SK-N-SH (cell line): ENCODE results near the gene MCM3AP.

Source experiments
- EP300 ChIP-seq, 2 experiments: IDR thresholded peaks; 2 replicates each; pipeline versions ENCODE4 v1.4.0 to v1.6.1; 2012; ENCODE audit warnings: borderline replicate concordance in 1 of 2, low read depth in 1 of 2, low read length in 1 of 2
- FOXM1 ChIP-seq: IDR thresholded peaks from 2 replicates; pipeline ENCODE4 v1.4.0; 2012; ENCODE audit warnings: low read depth, mild to moderate bottlenecking
- GATA2 ChIP-seq: sonication (generic); formaldehyde crosslinking; IDR thresholded peaks from 2 replicates; pipeline ENCODE4 v1.5.0; 2020; ENCODE audit warnings: mild to moderate bottlenecking, missing genetic modification reagents
- POLR2AphosphoS5 ChIP-seq: IDR thresholded peaks from 2 replicates; pipeline ENCODE4 v1.6.1; 2012; ENCODE audit warnings: low read depth, low read length
- RAD21 ChIP-seq: IDR thresholded peaks from 2 replicates; pipeline ENCODE4 v1.6.1; 2012; ENCODE audit warnings: mild to moderate bottlenecking, low read length
- RCOR1 ChIP-seq: fragments of 150-350 bp; IDR thresholded peaks from 2 replicates; pipeline ENCODE4 v1.6.1; 2017; ENCODE audit warnings: antibody characterized with exemption, low read length
- SIN3A ChIP-seq: IDR thresholded peaks from 2 replicates; pipeline ENCODE4 v1.6.1; 2012; ENCODE audit warnings: low read depth, mild to moderate bottlenecking, low read length, moderate library complexity, borderline replicate concordance
- TCF12 ChIP-seq: IDR thresholded peaks from 2 replicates; pipeline ENCODE4 v1.4.0; 2012
- YY1 ChIP-seq: IDR thresholded peaks from 2 replicates; pipeline ENCODE4 v1.4.0; 2012; ENCODE audit warnings: low read depth, mild to moderate bottlenecking
- TF ChIP-seq, protein P1 (sequence below): fragments of 200-600 bp; sonication (generic); IDR thresholded peaks from 2 replicates; pipeline ENCODE4 v1.6.1; 2017; ENCODE audit warnings: antibody characterized with exemption, mild to moderate bottlenecking, moderate library complexity
- TF ChIP-seq, protein P2 (sequence below): IDR thresholded peaks from 2 replicates; pipeline ENCODE4 v1.4.0; 2012; ENCODE audit warnings: low read depth
- TF ChIP-seq, protein P3 (sequence below): IDR thresholded peaks from 2 replicates; pipeline ENCODE4 v1.6.1; 2012; ENCODE audit warnings: mild to moderate bottlenecking, low read depth, low read length, moderate library complexity
- TF ChIP-seq, protein P4 (sequence below): fragments of 150-350 bp; IDR thresholded peaks from 2 replicates; pipeline ENCODE4 v1.6.1; 2017; ENCODE audit warnings: antibody characterized with exemption, low read length, low read depth, borderline replicate concordance

DNA sequence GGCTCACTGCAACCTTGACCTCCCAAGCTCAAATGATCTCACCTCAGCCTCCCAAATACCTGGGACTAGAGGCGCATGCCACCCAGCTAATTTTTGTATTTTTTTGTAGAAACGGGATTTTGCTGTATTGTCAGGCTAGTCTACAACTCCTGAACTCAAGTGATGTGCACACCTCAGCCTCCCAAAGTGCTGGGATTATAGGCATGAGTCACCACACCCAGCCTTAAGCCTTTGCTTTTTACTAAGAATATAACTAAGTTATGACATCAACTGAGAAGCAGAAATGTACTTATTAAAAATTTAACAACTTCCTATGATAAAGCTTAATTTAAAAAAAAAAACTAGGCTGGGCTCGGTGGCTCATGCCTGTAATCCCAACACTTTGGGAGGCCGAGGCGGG, 47.9 kb downstream of the MCM3AP start:
- TF ChIP-seq, protein P1, sequence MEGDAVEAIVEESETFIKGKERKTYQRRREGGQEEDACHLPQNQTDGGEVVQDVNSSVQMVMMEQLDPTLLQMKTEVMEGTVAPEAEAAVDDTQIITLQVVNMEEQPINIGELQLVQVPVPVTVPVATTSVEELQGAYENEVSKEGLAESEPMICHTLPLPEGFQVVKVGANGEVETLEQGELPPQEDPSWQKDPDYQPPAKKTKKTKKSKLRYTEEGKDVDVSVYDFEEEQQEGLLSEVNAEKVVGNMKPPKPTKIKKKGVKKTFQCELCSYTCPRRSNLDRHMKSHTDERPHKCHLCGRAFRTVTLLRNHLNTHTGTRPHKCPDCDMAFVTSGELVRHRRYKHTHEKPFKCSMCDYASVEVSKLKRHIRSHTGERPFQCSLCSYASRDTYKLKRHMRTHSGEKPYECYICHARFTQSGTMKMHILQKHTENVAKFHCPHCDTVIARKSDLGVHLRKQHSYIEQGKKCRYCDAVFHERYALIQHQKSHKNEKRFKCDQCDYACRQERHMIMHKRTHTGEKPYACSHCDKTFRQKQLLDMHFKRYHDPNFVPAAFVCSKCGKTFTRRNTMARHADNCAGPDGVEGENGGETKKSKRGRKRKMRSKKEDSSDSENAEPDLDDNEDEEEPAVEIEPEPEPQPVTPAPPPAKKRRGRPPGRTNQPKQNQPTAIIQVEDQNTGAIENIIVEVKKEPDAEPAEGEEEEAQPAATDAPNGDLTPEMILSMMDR, result no peak
- TF ChIP-seq FOXM1 (no peak), RAD21 (no peak), EP300 (IDR thresholded peaks at IDR 0.05; ENCODE audit: borderline replicate concordance in 1 of 2, low read depth in 1 of 2, low read length in 1 of 2) (no peak), RCOR1 (no peak), YY1 (no peak), SIN3A (no peak), TCF12 (no peak), POLR2AphosphoS5 (no peak), GATA2 (no peak)
- TF ChIP-seq, protein P2, sequence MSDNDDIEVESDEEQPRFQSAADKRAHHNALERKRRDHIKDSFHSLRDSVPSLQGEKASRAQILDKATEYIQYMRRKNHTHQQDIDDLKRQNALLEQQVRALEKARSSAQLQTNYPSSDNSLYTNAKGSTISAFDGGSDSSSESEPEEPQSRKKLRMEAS, result no peak
- TF ChIP-seq, protein P3, sequence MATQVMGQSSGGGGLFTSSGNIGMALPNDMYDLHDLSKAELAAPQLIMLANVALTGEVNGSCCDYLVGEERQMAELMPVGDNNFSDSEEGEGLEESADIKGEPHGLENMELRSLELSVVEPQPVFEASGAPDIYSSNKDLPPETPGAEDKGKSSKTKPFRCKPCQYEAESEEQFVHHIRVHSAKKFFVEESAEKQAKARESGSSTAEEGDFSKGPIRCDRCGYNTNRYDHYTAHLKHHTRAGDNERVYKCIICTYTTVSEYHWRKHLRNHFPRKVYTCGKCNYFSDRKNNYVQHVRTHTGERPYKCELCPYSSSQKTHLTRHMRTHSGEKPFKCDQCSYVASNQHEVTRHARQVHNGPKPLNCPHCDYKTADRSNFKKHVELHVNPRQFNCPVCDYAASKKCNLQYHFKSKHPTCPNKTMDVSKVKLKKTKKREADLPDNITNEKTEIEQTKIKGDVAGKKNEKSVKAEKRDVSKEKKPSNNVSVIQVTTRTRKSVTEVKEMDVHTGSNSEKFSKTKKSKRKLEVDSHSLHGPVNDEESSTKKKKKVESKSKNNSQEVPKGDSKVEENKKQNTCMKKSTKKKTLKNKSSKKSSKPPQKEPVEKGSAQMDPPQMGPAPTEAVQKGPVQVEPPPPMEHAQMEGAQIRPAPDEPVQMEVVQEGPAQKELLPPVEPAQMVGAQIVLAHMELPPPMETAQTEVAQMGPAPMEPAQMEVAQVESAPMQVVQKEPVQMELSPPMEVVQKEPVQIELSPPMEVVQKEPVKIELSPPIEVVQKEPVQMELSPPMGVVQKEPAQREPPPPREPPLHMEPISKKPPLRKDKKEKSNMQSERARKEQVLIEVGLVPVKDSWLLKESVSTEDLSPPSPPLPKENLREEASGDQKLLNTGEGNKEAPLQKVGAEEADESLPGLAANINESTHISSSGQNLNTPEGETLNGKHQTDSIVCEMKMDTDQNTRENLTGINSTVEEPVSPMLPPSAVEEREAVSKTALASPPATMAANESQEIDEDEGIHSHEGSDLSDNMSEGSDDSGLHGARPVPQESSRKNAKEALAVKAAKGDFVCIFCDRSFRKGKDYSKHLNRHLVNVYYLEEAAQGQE, result no peak
- TF ChIP-seq, protein P4, sequence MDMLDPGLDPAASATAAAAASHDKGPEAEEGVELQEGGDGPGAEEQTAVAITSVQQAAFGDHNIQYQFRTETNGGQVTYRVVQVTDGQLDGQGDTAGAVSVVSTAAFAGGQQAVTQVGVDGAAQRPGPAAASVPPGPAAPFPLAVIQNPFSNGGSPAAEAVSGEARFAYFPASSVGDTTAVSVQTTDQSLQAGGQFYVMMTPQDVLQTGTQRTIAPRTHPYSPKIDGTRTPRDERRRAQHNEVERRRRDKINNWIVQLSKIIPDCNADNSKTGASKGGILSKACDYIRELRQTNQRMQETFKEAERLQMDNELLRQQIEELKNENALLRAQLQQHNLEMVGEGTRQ, result no peak
